ENCODE results near the gene ENOX1.

ENOX1 gene

DNA sequence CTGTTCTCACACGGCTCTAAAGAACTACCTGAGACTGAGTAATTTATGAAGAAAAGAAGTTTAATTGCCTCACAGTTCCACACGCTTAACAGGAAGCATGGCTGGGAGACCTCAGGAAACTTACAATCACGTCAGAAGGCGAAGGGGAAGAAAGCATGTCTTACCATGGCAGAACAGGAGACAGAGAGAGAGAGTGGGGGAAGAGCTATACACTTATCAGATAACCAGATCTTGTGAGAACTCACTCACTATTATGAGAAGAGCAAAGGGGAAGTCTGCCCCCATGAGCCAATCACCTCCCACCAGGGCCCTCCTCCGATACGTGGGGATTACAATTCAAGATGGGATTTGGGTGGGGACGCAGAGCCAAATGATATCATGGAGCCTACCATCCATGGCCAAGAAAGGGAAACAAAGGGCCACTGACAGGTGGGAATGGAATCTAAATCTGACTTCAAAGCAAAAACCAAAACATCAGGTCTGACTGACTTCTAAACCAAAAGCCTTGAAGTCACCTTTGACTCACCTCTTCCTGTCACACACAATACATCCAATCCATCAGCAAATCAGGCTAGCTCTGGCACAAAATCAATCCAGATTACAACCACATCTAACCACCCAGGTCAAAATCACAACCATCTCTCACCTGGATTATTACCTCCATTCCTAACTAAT is 189.7 kb downstream of the ENOX1 start:
- TF ChIP-seq, protein P1, sequence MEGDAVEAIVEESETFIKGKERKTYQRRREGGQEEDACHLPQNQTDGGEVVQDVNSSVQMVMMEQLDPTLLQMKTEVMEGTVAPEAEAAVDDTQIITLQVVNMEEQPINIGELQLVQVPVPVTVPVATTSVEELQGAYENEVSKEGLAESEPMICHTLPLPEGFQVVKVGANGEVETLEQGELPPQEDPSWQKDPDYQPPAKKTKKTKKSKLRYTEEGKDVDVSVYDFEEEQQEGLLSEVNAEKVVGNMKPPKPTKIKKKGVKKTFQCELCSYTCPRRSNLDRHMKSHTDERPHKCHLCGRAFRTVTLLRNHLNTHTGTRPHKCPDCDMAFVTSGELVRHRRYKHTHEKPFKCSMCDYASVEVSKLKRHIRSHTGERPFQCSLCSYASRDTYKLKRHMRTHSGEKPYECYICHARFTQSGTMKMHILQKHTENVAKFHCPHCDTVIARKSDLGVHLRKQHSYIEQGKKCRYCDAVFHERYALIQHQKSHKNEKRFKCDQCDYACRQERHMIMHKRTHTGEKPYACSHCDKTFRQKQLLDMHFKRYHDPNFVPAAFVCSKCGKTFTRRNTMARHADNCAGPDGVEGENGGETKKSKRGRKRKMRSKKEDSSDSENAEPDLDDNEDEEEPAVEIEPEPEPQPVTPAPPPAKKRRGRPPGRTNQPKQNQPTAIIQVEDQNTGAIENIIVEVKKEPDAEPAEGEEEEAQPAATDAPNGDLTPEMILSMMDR (IDR thresholded peaks at IDR 0.05; ENCODE audit: control insufficient read depth, insufficient read depth, low read depth, low read length, missing control alignments): no peak
- no peak for DNase-seq (ENCODE audit: low read depth)
- no peak overlapping the region for H3K4me3 ChIP-seq (ENCODE audit: control insufficient read depth, low read depth, low read length)

DNA sequence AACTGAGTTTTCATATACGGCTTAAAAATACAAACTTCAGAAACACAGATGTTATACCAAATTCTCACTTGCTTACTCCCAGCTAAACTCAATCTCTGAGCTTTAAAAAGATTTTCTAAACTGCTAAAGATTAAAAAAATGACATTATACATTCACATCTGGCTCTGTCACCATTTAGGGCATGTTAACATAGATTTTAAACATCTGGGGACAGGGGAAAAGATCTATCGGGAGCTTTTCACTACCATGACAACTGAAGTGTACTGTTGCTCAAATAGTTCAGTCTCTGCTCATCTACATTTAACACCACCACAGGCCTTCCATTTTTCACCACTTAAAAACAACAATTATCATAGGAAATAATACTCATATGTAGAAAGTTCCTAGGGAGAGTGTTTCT is 190.8 kb downstream of the ENOX1 start:
- H3K4me3 ChIP-seq (ENCODE audit: control insufficient read depth, low read depth, low read length): no peak overlapping the region
- no peak for DNase-seq (ENCODE audit: low read depth)
- TF ChIP-seq, protein P1 (IDR thresholded peaks at IDR 0.05; ENCODE audit: control insufficient read depth, insufficient read depth, low read depth, low read length, missing control alignments): no peak

DNA sequence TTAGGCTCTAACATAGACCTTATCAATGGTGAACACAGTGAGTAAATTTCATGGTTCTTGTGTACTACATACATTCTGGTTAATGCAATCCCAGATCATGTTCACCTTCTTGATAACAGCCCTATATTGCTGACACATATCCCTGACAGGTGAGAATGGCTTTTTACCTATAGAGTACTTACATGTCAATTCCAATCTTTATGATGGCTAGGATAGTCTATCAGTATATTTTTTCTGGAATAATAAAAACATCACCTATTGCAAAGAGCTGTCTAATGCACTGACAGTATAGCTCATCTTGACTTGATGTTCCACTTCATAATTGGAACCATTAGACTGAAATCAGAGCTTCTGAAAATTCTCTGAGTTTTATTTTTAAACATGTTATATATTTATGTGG is 199.4 kb downstream of the ENOX1 start:
- no peak overlapping the region for H3K4me3 ChIP-seq (ENCODE audit: control insufficient read depth, low read depth, low read length)
- no peak for DNase-seq (ENCODE audit: low read depth)
- TF ChIP-seq, protein P1 (IDR thresholded peaks at IDR 0.05; ENCODE audit: control insufficient read depth, insufficient read depth, low read depth, low read length, missing control alignments): no peak

DNA sequence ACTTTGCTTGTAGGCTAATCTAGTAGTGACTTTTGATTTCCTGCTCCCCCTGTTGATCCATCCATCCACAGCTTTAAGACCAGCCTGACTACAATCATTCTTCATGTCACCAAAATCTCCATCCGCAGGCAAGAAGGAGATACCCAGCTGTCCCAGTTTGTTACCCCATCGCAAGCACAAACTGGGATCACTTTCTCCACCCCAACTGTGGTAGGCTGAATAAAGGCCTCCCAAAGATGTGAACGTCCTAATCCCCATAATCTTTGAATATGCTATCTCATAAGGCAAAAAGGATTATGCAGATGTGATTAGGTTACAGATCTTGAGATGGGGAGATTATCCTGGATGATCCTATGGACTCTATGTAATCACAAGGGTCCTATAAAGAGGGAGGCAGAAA is 202.0 kb downstream of the ENOX1 start:
- H3K4me3 ChIP-seq (ENCODE audit: control insufficient read depth, low read depth, low read length): no peak overlapping the region
- DNase-seq (ENCODE audit: low read depth): no peak
- TF ChIP-seq, protein P1 (IDR thresholded peaks at IDR 0.05; ENCODE audit: control insufficient read depth, insufficient read depth, low read depth, low read length, missing control alignments): no peak

DNA sequence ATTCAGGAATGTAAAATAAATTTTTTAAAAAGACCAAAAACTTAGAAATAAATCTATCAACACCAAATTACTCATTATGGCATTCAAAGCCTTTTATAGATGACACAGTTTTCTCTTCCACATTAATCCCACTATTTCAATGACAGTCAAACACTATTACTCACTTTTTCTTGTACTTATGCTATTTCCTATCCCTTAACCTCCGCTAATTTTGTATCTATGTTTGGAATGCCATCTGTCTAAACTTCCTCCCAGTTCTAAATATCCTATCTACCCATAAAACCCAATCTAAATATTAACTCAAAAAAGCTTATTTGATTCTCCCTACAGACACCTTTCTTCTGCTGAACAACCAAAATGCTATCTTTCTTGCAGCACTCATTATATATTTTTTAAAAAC is 203.5 kb downstream of the ENOX1 start:
- H3K4me3 ChIP-seq (ENCODE audit: control insufficient read depth, low read depth, low read length): no peak overlapping the region
- TF ChIP-seq, protein P1 (IDR thresholded peaks at IDR 0.05; ENCODE audit: control insufficient read depth, insufficient read depth, low read depth, low read length, missing control alignments): no peak
- no peak for DNase-seq (ENCODE audit: low read depth)

DNA sequence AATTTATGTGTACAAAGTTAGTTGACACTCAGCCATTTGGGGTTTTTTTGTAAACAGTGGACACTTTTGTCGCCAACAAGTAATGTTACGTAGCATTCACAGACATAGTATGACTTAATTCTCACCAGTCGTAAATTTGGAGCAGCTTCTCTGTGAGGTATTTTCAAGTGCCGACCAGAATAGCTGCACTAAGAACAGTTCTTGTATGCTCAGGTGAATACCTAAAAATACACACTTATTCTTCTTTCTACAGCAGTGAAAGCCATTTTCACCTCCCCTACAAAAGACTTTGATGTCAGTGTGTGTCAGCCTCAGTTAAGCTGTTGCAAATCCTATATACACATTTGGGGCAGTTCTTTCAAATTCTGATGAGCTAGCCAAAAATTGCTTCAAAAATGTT is 206.5 kb downstream of the ENOX1 start:
- no peak for DNase-seq (ENCODE audit: low read depth)
- TF ChIP-seq, protein P1 (IDR thresholded peaks at IDR 0.05; ENCODE audit: control insufficient read depth, insufficient read depth, low read depth, low read length, missing control alignments): no peak
- no peak overlapping the region for H3K4me3 ChIP-seq (ENCODE audit: control insufficient read depth, low read depth, low read length)

All from AG09309 (cell line).